ENCODE data around the gene BTNL9. TPM values are rescaled to one million over a fixed set of nuclear protein-coding genes. Genes with fewer than 3 reads are reported as not detected.

BTNL9 gene
- total RNA-seq, 4 donors from 2014 or later = 2.5 to 96.5 (median 15.4) TPM

GRCh38 chr5:181024245-181025064 is 15.6 kb upstream of the BTNL9 start:
- intact Hi-C loops (cut with DNase I; ENCODE audit: low total_unique reads) (no loop called here), in situ Hi-C loops (cut with MboI; ENCODE audit: low pct_ligation_motif_present in 1 of 4, low pct_unique_long_range_greater_than_20kb in 1 of 4, low sequenced_read_pairs in 3 of 4) (no loop called here)
- H3K4me1 ChIP-seq = no peaks in the 10 kb centered on the region
- no peak overlapping the region for H3K4me3 ChIP-seq
- H3K9me3 ChIP-seq = peaks cover 12 to 14% of the 10 kb centered on the region in 2 donors
- H3K27me3 ChIP-seq = no peaks in the 10 kb centered on the region
- DNase-seq = no peak
- no peaks in the 10 kb centered on the region for H3K36me3 ChIP-seq
- WGBS, 2 donors (ENCODE audit: low coverage in 1 of 2) = 40% methylated on average over 1 of the region's 1 CpG; no CpG with 5 or more reads in 1 of the 2 donors
- TF ChIP-seq CTCF (IDR thresholded peaks at IDR 0.05) (no peak), POLR2A (IDR thresholded peaks at IDR 0.05) (no peak), POLR2AphosphoS5 (IDR thresholded peaks at IDR 0.05) (no peak), EP300 (IDR thresholded peaks at IDR 0.05; ENCODE audit: low read depth) (no peak)
- no peak overlapping the region for H3K27ac ChIP-seq

- WGBS, 2 donors (ENCODE audit: low coverage in 1 of 2) = 83 to 85% methylated on average over 5 to 11 of the region's 11 CpGs
- H3K4me3 ChIP-seq = no peak overlapping the region
- H3K36me3 ChIP-seq = no peaks in the 10 kb centered on the region
- no peaks in the 10 kb centered on the region for H3K27me3 ChIP-seq
- intact Hi-C loops (cut with DNase I; ENCODE audit: low total_unique reads) (no loop called here), in situ Hi-C loops (cut with MboI; ENCODE audit: low pct_ligation_motif_present in 1 of 4, low pct_unique_long_range_greater_than_20kb in 1 of 4, low sequenced_read_pairs in 3 of 4) (no loop called here)
- TF ChIP-seq POLR2A (IDR thresholded peaks at IDR 0.05) (no peak), POLR2AphosphoS5 (IDR thresholded peaks at IDR 0.05) (no peak), EP300 (IDR thresholded peaks at IDR 0.05; ENCODE audit: low read depth) (no peak), CTCF (IDR thresholded peaks at IDR 0.05) (no peak)
- no peaks in the 10 kb centered on the region for H3K4me1 ChIP-seq
- peaks cover 0 to 5% of the 10 kb centered on the region in 2 donors for H3K9me3 ChIP-seq
- DNase-seq = no peak
- no peak overlapping the region for H3K27ac ChIP-seq
Observed at GRCh38 chr5:181027452-181028031, 12.5 kb upstream of the BTNL9 start.

- TF ChIP-seq EP300 (IDR thresholded peaks at IDR 0.05; ENCODE audit: low read depth) = no peak
- TF ChIP-seq CTCF (IDR thresholded peaks at IDR 0.05) = no peak
- no peak for TF ChIP-seq POLR2A (IDR thresholded peaks at IDR 0.05)
- no peak for TF ChIP-seq POLR2AphosphoS5 (IDR thresholded peaks at IDR 0.05)
- no peak overlapping the region for H3K4me3 ChIP-seq
- intact Hi-C loops (cut with DNase I; ENCODE audit: low total_unique reads) = no loop called here
- H3K4me1 ChIP-seq = no peaks in the 10 kb centered on the region
- in situ Hi-C loops (cut with MboI; ENCODE audit: low pct_ligation_motif_present in 1 of 4, low pct_unique_long_range_greater_than_20kb in 1 of 4, low sequenced_read_pairs in 3 of 4) = no loop called here
- DNase-seq = no peak
- WGBS, 2 donors (ENCODE audit: low coverage in 1 of 2) = 76 to 93% methylated on average over 6 to 26 of the region's 26 CpGs
- no peaks in the 10 kb centered on the region for H3K27me3 ChIP-seq
- H3K27ac ChIP-seq = no peak overlapping the region
- no peaks in the 10 kb centered on the region for H3K9me3 ChIP-seq
- no peaks in the 10 kb centered on the region for H3K36me3 ChIP-seq
Observed at GRCh38 chr5:181028032-181028819, 11.8 kb upstream of the BTNL9 start.

GRCh38 chr5:181031716-181032115 is 8.3 kb upstream of the BTNL9 start:
- intact Hi-C loops (cut with DNase I; ENCODE audit: low total_unique reads) = no loop called here
- Histone ChIP-seq H3K36me3 (no peaks in the 10 kb centered on the region), H3K27ac (no peak overlapping the region), H3K4me1 (no peaks in the 10 kb centered on the region), H3K9me3 (no peaks in the 10 kb centered on the region), H3K27me3 (no peaks in the 10 kb centered on the region), H3K4me3 (no peak overlapping the region)
- 79 to 86% methylated on average over 3 of the region's 3 CpGs for WGBS, 2 donors (ENCODE audit: low coverage in 1 of 2)
- in situ Hi-C loops (cut with MboI; ENCODE audit: low pct_ligation_motif_present in 1 of 4, low pct_unique_long_range_greater_than_20kb in 1 of 4, low sequenced_read_pairs in 3 of 4) = no loop called here
- TF ChIP-seq CTCF (IDR thresholded peaks at IDR 0.05) (no peak), EP300 (IDR thresholded peaks at IDR 0.05; ENCODE audit: low read depth) (no peak), POLR2A (IDR thresholded peaks at IDR 0.05) (no peak), POLR2AphosphoS5 (IDR thresholded peaks at IDR 0.05) (no peak)
- no peak for DNase-seq

Measured in transverse colon (tissue), 4 donors.